Activated CD8-positive, alpha-beta memory T cell treated with anti-CD3 and anti-CD28 coated beads for 24 hours (primary cell): ENCODE data around the gene UPF1.
"Not testable (repeated sequence)": the region's sequence is repeated elsewhere in the genome, so short reads cannot be mapped to it uniquely, and the experiment has no call there.

ENCODE experiments used
- DNase-seq: peaks from one replicate; pipeline ENCODE4 v3.0.0-alpha.2; 2020

Gene UPF1

GRCh38 chr19:18900700-18901481 is 69.1 kb downstream of the UPF1 start:
- no peak for DNase-seq

- DNase-seq = no peak
These were observed 69.7 kb downstream of the UPF1 start for GRCh38 chr19:18901491-18901890.

GRCh38 chr19:18902519-18902918 is 70.8 kb downstream of the UPF1 start:
- not testable (repeated sequence) for DNase-seq

GRCh38 chr19:18903156-18904037 is 71.6 kb downstream of the UPF1 start:
- DNase-seq = no peak

- no peak for DNase-seq
These were observed 72.7 kb downstream of the UPF1 start for GRCh38 chr19:18904334-18905057.

GRCh38 chr19:18905058-18905456 is 73.3 kb downstream of the UPF1 start:
- DNase-seq = no peak

- no peak for DNase-seq
These were observed 73.9 kb downstream of the UPF1 start for GRCh38 chr19:18905513-18906236.

- DNase-seq = no peak
These were observed 75.1 kb downstream of the UPF1 start for GRCh38 chr19:18906605-18907519.

- DNase-seq = no peak
These were observed 77.3 kb downstream of the UPF1 start for GRCh38 chr19:18908917-18909619.

GRCh38 chr19:18910010-18910409 is 78.3 kb downstream of the UPF1 start:
- no peak for DNase-seq

- no peak for DNase-seq
These were observed 79.2 kb downstream of the UPF1 start for GRCh38 chr19:18910801-18911436.

GRCh38 chr19:18912933-18913332 is 81.2 kb downstream of the UPF1 start:
- no peak for DNase-seq

- DNase-seq = no peak
These were observed 81.7 kb downstream of the UPF1 start for GRCh38 chr19:18913466-18913865.

- no peak for DNase-seq
These were observed 83.9 kb downstream of the UPF1 start for GRCh38 chr19:18915639-18916038.

GRCh38 chr19:18917593-18917992 is 85.8 kb downstream of the UPF1 start:
- DNase-seq = not testable (repeated sequence)
